GM19099 (cell line): ENCODE results near the gene IFNA1.

ENCODE experiments used
- POLR2A ChIP-seq: IDR thresholded peaks from 3 replicates; pipeline ENCODE4 v1.6.1; 2011; ENCODE audit warnings: low read depth; ENCODE audit not compliant: insufficient read length; ENCODE audit errors: extremely low read depth

Gene IFNA1

GRCh38 chr9:21479152-21479702 is 39.0 kb downstream of the IFNA1 start:
- no peak for TF ChIP-seq POLR2A

DNA sequence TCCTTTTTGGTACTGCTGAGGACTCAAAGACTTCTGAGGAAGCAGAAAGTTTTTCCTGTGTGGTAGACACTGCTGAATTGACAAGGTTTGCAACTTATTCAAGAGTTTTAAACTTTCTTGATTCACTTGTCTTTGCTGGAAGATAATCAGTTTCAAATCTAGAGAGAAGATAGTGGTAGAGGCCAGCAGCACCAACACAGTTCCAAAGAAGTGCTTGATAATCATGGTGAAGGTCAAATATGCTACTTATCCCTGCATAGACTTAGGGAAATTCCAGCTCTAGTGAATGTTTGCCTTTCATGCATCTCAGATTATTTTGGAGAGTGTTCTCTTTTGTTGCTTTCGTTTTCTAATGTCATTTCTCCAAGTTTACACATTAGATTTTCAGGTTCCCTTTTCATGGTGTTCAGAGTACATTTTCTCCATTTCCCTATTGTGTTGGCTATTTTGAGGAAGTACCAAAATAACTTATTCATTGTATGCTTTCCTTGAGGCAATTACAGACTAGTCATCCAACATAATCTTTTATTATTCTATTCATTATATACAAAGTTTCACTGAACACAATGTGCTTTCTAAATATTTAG is 41.3 kb downstream of the IFNA1 start:
- no peak for TF ChIP-seq POLR2A

GRCh38 chr9:21482213-21482612 is 42.0 kb downstream of the IFNA1 start, which contains the start of gene IFNE:
Gene IFNE (minus strand): TSS chr9:21482313. CDS start chr9:21481694, 619 bp downstream.
- no peak for TF ChIP-seq POLR2A
